Smooth muscle cell of the umbilical artery (primary cell): Measurements from ENCODE around the gene XRN1. TPM values are rescaled to one million over a fixed set of nuclear protein-coding genes. Genes with fewer than 3 reads are reported as not detected.

Experiments
- total RNA-seq: library from RNA; depleted of rRNA; stranded (reverse); fragments of >200 nt; gene quantifications from 2 replicates; pipeline ENCODE4 v1.2.3, GENCODE V29; 2014

The XRN1 gene, protein sequence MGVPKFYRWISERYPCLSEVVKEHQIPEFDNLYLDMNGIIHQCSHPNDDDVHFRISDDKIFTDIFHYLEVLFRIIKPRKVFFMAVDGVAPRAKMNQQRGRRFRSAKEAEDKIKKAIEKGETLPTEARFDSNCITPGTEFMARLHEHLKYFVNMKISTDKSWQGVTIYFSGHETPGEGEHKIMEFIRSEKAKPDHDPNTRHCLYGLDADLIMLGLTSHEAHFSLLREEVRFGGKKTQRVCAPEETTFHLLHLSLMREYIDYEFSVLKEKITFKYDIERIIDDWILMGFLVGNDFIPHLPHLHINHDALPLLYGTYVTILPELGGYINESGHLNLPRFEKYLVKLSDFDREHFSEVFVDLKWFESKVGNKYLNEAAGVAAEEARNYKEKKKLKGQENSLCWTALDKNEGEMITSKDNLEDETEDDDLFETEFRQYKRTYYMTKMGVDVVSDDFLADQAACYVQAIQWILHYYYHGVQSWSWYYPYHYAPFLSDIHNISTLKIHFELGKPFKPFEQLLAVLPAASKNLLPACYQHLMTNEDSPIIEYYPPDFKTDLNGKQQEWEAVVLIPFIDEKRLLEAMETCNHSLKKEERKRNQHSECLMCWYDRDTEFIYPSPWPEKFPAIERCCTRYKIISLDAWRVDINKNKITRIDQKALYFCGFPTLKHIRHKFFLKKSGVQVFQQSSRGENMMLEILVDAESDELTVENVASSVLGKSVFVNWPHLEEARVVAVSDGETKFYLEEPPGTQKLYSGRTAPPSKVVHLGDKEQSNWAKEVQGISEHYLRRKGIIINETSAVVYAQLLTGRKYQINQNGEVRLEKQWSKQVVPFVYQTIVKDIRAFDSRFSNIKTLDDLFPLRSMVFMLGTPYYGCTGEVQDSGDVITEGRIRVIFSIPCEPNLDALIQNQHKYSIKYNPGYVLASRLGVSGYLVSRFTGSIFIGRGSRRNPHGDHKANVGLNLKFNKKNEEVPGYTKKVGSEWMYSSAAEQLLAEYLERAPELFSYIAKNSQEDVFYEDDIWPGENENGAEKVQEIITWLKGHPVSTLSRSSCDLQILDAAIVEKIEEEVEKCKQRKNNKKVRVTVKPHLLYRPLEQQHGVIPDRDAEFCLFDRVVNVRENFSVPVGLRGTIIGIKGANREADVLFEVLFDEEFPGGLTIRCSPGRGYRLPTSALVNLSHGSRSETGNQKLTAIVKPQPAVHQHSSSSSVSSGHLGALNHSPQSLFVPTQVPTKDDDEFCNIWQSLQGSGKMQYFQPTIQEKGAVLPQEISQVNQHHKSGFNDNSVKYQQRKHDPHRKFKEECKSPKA (N-terminal part only)
- total RNA-seq, result 35.0 and 39.8 TPM in 2 replicates

DNA sequence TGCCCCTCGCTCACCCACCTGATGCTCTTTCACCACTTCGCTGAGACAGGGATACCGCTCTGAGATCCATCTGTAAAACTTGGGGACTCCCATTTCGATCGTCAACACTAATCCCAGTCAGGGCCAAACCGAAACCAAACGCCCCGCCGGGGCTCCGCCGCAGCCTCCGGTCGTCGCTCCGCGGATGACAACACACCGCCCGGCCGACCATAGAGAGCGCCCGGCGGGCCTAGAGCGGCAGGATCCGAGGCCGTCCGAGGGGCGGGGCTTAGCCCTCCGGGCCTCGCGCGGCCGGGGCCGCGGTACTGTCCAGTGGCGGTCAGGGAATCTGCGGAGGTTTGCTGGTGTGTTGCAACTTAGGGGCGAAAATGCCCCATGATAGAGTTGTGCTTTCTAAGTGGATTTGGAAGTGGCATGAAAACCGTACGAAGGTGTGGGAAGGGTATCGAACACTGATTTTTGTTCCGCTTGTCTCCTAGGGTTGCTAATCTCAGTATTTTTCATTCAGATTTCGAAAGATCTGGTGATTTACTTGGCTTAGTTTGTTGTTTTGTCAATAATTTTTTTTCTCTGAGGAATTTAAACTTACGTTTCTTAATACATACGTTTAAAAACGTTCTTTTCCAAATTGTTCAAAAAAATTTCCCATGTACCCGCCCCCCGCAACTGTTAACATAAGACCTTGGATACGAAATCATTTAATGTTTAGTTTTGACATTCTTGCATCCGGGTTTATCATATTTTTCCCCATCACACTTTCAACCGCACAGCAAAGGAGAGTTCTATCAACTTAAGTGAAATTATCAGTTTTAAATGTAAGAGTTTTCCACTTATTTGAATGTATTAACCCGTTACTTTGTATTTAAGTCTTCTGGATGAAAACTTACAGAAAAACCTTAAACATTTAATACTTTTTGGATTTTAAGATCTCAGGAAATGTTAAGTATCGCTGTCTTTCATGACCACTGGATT lies at the start of gene XRN1:
XRN1 (minus strand) TSS at position 186 of the 972 bp plus-strand sequence; CDS start at position 93, 93 bp downstream.

Other genes with a start within 250 kb of the XRN1 start
- 14.6 and 18.2 TPM in 2 replicates for gene GK5, start 222.5 kb downstream of the XRN1 start, total RNA-seq
- 33.3 and 42.4 TPM in 2 replicates for gene ATR, start 130.7 kb upstream of the XRN1 start, total RNA-seq
- 2.7 and 3.2 TPM in 2 replicates for gene PLS1, start 148.4 kb upstream of the XRN1 start, total RNA-seq